IPS-18a (cell line): Measurements from ENCODE around the gene CLEC7A.

Experiments used
- H3K27ac ChIP-seq: one replicate; pipeline ENCODE4 v1.5.1; 2013; ENCODE audit warnings: low read length
- H3K27me3 ChIP-seq: one replicate; pipeline ENCODE4 v1.6.1; 2013; ENCODE audit warnings: mild to moderate bottlenecking, low read length; ENCODE audit not compliant: control insufficient read depth, insufficient read depth
- H3K36me3 ChIP-seq: one replicate; pipeline ENCODE4 v1.6.1; 2013; ENCODE audit warnings: low read depth, low read length; ENCODE audit not compliant: control insufficient read depth
- H3K4me1 ChIP-seq: one replicate; pipeline ENCODE4 v1.6.1; 2013; ENCODE audit warnings: low read depth, low read length; ENCODE audit not compliant: control insufficient read depth
- H3K4me3 ChIP-seq: one replicate; pipeline ENCODE4 v1.5.1; 2013; ENCODE audit warnings: low read length
- H3K9ac ChIP-seq: one replicate; pipeline ENCODE4 v1.6.1; 2013; ENCODE audit warnings: mild to moderate bottlenecking, low read length, moderate library complexity
- H3K9me3 ChIP-seq: one replicate; pipeline ENCODE4 v1.6.1; 2013; ENCODE audit warnings: low read depth, low read length; ENCODE audit not compliant: control insufficient read depth

The CLEC7A gene

DNA sequence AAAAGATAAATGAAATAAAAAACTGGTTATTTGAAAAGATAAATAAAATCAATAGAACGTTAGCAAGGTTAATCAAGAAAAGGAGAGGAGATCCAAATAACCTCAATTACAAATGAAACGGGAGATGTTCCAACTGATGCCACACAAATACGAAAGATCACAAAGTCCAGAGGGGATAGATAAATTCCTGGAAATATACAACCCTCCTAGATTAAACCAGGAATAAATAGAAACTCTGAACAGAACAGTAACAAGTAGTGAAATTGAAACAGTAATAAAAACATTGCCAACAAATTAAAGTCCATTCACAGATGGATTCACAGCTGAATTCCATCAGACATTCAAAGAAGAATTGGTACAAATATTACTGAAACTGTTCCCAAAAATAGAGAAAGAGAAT lies 43.6 kb downstream of the CLEC7A start:
- H3K36me3 ChIP-seq, result no peaks in the 10 kb centered on the region
- H3K4me1 ChIP-seq, result peaks cover 11% of the 10 kb centered on the region
- H3K9me3 ChIP-seq, result no peaks in the 10 kb centered on the region
- H3K9ac ChIP-seq, result no peak overlapping the region
- H3K27ac ChIP-seq, result no peak overlapping the region
- no peaks in the 10 kb centered on the region for H3K27me3 ChIP-seq
- no peak overlapping the region for H3K4me3 ChIP-seq

DNA sequence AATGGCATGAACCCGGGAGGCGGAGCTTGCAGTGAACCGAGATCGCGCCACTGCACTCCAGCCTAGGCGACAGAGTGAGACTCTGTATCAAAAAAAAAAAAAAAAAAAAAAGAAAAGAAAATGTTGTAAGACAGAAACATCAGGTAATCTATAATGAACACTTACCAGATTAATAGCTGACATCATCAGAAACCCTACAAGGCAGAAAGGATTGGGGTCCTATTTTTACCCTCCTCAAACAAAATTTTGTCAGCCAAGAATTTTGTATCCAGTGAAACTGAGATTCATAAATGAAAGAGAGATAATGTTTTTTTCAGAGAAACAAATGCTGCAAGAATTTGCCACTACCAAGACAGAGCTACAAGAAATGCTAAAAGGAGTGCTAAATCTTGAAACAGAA lies 45.3 kb downstream of the CLEC7A start:
- H3K27ac ChIP-seq, result no peak overlapping the region
- H3K27me3 ChIP-seq, result no peaks in the 10 kb centered on the region
- H3K4me3 ChIP-seq, result no peak overlapping the region
- no peak overlapping the region for H3K9ac ChIP-seq
- H3K9me3 ChIP-seq, result no peaks in the 10 kb centered on the region
- peaks cover 6% of the 10 kb centered on the region for H3K4me1 ChIP-seq
- H3K36me3 ChIP-seq, result no peaks in the 10 kb centered on the region

DNA sequence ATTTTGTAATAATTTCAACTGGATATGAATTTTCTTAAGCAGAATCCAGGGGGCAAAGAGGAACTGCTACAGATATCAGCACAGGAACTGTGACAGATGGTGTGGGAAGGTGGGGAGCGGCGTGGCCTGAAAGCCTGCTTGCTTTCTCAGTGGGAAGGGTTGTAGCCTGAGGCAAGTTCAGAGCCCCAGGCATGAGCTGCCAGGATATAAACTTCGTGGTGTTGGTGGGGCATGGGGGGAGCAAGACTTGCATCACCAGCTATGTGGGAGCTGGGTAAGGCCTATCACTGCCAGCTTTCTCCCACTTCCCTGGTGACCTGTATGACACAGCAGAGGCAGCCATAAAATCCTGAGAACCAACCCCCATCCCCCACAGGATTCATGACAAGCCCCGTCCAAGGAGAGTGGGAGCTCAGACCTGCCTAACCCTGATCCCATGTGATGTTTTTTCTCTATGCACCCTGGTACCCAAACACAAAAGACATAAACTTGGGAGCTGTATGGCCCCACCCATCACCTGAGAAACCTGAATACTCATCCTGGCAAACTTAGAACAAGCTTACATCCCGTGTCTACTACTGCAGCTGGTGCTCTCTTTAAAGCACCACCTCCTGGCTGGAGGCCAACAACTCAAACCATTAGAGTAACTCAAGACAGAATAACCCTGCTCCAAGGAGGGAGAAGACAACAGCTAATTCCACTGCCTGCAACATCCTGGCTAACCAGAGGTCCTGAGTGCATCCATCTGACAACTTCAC lies 47.7 kb downstream of the CLEC7A start:
- H3K4me3 ChIP-seq, result no peak overlapping the region
- no peaks in the 10 kb centered on the region for H3K27me3 ChIP-seq
- H3K9me3 ChIP-seq, result no peaks in the 10 kb centered on the region
- H3K9ac ChIP-seq, result no peak overlapping the region
- H3K4me1 ChIP-seq, result no peaks in the 10 kb centered on the region
- H3K27ac ChIP-seq, result no peak overlapping the region
- H3K36me3 ChIP-seq, result no peaks in the 10 kb centered on the region

DNA sequence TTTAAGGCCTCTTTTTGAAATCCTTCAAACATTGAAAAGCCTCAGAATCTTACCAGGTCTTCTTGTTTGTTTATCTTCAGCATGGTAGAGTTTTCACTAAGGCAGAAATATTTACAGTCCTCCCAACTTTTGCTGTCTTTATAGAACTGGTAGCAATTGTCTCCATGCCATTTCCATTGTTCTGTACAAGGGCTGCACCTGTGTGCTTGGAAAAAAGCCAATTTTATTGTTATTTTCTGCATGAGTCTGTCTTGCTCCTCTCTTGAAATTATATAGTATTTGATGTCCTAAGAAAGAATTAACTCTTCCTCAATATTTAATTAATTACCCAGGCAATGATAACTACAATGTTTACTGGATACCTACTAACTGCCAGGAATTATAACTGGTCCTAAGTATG lies 54.5 kb downstream of the CLEC7A start:
- Histone ChIP-seq H3K27me3 (no peaks in the 10 kb centered on the region), H3K9me3 (no peaks in the 10 kb centered on the region), H3K27ac (no peak overlapping the region), H3K9ac (no peak overlapping the region), H3K36me3 (no peaks in the 10 kb centered on the region), H3K4me1 (no peaks in the 10 kb centered on the region), H3K4me3 (no peak overlapping the region)

DNA sequence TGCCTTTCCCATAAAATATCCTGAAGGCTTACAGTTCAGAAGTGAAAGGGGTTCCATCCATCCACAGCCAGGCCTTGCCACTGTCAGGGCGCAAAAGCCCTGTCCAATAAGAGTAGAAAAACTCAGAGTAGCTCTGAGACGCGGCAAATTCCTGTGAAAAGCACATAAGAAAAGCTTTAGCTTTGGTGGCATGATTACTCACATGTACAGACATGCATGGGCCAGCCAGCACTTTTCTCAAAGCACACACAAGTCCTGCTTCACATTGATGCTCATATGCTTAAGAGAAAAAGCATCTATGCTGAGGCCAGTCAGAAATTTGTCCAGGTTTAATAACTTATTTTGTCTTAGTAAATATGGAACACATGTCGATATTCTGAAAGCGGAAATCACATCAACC lies 56.7 kb downstream of the CLEC7A start:
- no peaks in the 10 kb centered on the region for H3K36me3 ChIP-seq
- no peaks in the 10 kb centered on the region for H3K4me1 ChIP-seq
- H3K4me3 ChIP-seq, result no peak overlapping the region
- no peaks in the 10 kb centered on the region for H3K27me3 ChIP-seq
- H3K27ac ChIP-seq, result no peak overlapping the region
- no peaks in the 10 kb centered on the region for H3K9me3 ChIP-seq
- H3K9ac ChIP-seq, result no peak overlapping the region

DNA sequence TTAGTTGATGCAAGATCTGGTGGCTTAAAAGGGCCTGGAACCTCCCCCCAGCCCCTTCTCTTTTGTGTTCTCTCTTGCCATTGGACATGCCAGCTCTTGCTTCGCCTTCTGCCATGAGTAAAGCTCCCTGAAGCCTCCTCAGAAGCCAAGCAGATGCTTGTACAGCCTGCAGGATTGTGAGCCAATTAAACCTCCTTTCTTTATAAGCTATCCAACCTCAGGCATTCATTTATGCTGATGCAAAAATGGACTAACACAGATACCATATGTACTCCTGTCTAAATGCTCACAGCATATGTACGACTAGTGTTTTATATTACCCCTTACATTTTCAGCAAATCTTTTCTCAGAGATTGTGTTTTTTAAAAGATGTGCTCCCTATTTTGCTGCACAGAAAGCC lies 57.9 kb downstream of the CLEC7A start:
- H3K27ac ChIP-seq, result no peak overlapping the region
- H3K9ac ChIP-seq, result no peak overlapping the region
- no peak overlapping the region for H3K4me3 ChIP-seq
- no peaks in the 10 kb centered on the region for H3K27me3 ChIP-seq
- H3K36me3 ChIP-seq, result no peaks in the 10 kb centered on the region
- no peaks in the 10 kb centered on the region for H3K4me1 ChIP-seq
- no peaks in the 10 kb centered on the region for H3K9me3 ChIP-seq

DNA sequence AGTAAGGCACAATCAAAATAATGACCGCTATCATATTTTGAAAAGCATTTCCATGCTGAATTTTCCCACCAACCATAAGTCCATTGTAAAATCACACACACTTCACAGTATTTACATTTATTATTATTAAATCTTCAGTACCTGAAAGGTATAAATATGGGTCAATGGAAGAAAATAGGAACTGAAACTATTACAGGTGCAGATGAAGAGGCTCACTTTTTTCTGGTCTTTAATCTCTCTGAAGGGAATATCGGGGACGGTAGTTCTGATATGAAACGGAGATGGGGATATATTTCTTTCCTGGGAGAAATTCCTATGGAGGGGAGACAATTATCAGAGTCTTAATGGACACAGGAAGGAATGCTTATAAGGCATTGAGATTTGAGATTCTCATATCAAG lies 59.6 kb downstream of the CLEC7A start:
- Histone ChIP-seq H3K4me3 (no peak overlapping the region), H3K4me1 (no peaks in the 10 kb centered on the region), H3K9me3 (no peaks in the 10 kb centered on the region), H3K9ac (no peak overlapping the region), H3K27me3 (no peaks in the 10 kb centered on the region), H3K27ac (no peak overlapping the region), H3K36me3 (no peaks in the 10 kb centered on the region)

DNA sequence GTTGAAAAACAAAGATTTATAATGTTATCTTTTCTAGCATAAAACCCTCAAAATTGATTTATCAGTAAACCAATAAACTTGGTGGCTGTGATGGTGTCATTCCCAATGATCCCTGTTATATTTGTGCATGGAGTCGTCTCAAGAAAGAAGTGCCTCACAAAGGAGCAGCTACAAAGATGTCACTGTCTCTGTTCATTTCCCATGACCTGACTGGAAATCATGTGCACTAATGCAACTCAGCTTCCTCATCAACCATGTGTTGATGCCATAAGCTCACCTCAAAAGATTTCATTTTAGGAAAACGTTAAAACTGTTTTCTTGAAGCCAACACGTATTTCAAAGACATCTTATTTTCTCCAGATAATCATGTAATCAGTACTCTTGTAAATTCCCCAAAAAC lies 60.0 kb downstream of the CLEC7A start:
- H3K27me3 ChIP-seq, result no peaks in the 10 kb centered on the region
- H3K4me3 ChIP-seq, result no peak overlapping the region
- no peak overlapping the region for H3K27ac ChIP-seq
- H3K9ac ChIP-seq, result no peak overlapping the region
- no peaks in the 10 kb centered on the region for H3K4me1 ChIP-seq
- no peaks in the 10 kb centered on the region for H3K9me3 ChIP-seq
- no peaks in the 10 kb centered on the region for H3K36me3 ChIP-seq

DNA sequence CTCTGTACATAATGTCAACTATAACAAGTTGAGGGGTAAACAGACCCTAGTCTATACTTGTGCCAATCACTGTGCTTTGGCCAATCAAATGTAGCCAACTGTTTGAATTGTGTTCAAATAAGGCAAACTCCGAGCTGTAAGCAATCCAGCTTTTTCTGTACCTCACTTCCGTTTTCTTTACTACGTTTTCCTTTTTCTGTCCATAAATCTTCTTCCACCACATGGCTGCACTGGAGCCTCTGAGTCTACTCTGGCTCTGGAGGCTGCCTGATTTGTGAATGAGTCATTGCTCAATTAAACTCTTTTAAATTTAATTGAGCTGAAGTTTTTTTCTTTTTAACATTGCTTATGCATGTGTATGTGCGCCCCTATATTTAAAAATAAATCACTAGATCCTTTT lies 60.9 kb downstream of the CLEC7A start:
- H3K4me1 ChIP-seq, result no peaks in the 10 kb centered on the region
- no peak overlapping the region for H3K27ac ChIP-seq

DNA sequence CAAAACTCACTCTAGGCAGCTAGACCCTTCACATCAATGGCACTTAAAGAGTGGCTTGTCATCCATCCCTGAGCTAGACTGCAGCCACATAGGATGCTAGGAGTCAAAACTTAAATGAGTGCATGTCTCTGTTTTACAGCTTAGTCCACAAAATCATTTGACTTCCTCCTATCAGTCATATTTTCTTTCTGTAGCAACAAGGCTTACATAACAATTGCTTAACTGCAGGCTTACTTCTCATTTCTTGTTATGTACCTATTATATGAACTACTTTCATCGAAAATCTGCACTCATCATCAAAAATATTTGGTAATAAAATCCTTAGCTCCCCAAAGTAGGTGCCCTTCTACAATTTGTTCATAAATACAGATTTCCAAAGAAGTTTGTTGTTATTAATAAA lies 61.4 kb downstream of the CLEC7A start:
- Histone ChIP-seq H3K27me3 (no peaks in the 10 kb centered on the region), H3K4me1 (no peaks in the 10 kb centered on the region), H3K36me3 (no peaks in the 10 kb centered on the region), H3K9ac (no peak overlapping the region), H3K9me3 (no peaks in the 10 kb centered on the region), H3K27ac (no peak overlapping the region), H3K4me3 (no peak overlapping the region)

More for the DNA sequence above, 60.9 kb downstream of the CLEC7A start:
- Histone ChIP-seq H3K36me3 (no peaks in the 10 kb centered on the region), H3K27me3 (no peaks in the 10 kb centered on the region), H3K4me3 (no peak overlapping the region), H3K9me3 (no peaks in the 10 kb centered on the region), H3K9ac (no peak overlapping the region)

DNA sequence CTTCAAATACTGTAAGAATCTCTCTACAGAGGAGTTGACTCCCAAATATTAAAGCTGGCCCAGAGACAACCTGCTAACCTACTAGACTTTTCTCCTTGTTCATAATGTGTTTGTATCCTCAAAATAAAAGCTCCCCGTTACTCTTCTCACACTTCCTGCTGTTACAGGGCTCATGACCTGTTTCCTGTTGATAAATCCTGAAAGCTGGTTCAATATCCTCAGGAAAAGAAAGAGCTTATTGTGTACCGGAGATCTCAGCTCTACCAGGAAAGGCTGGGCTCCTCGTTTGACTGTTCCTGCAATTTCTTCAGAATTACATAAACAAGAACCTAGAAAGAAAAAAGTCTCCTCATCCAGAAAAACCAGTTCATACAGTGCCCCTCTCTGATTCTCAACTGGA lies 62.1 kb downstream of the CLEC7A start:
- H3K36me3 ChIP-seq, result no peaks in the 10 kb centered on the region
- no peaks in the 10 kb centered on the region for H3K4me1 ChIP-seq
- H3K27ac ChIP-seq, result no peak overlapping the region
- H3K9ac ChIP-seq, result no peak overlapping the region
- H3K27me3 ChIP-seq, result no peaks in the 10 kb centered on the region
- no peak overlapping the region for H3K4me3 ChIP-seq
- no peaks in the 10 kb centered on the region for H3K9me3 ChIP-seq

DNA sequence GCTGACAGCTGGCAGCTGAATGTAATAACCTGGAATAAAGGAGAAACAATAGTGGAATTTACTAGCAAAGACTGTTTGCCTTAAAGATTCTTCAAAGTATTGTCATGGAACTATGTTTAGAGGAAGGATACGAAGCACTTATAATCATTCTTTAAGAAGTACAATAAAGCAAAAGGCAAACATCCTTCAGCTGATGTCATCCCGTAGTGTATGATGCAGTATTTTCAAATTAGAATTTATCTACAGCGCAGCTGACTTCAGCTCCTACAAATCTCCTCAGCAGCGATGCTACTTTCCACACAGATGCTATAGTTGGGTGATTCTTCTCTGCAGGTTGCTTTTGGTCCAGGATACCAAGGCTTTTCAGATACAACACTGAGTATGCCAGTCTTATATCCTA lies 62.7 kb downstream of the CLEC7A start:
- Histone ChIP-seq H3K4me3 (no peak overlapping the region), H3K27ac (no peak overlapping the region), H3K9me3 (no peaks in the 10 kb centered on the region), H3K27me3 (no peaks in the 10 kb centered on the region), H3K9ac (no peak overlapping the region), H3K4me1 (no peaks in the 10 kb centered on the region), H3K36me3 (no peaks in the 10 kb centered on the region)
